OCI-LY3 (cell line): ENCODE results near the gene TACC3.
A peak's percentile ranks its signal among the peaks of the same experiment; 100 is the strongest.

Experiments used
- H2AFZ ChIP-seq: fragments of 200-600, 300-600 bp; shearing (Covaris generic); 2 replicates; pipeline ENCODE4 v1.6.0; 2014; ENCODE audit warnings: antibody characterized with exemption, low read depth, low read length
- H3K27ac ChIP-seq: fragments of 200-600, 300-600 bp; sonication (generic); 2 replicates; pipeline ENCODE4 v1.5.1; 2014; ENCODE audit warnings: mild to moderate bottlenecking, low read length, moderate library complexity, mixed read lengths
- H3K27me3 ChIP-seq: fragments of 200-600, 300-600 bp; sonication (generic); 2 replicates; pipeline ENCODE4 v1.6.1; 2014; ENCODE audit warnings: low read depth, low read length, mixed read lengths
- H3K36me3 ChIP-seq: fragments of 200-600, 300-600 bp; sonication (generic); replicated peaks from 2 replicates; pipeline ENCODE3; 2014; ENCODE audit warnings: low read depth, low read length, mixed read lengths
- H3K4me1 ChIP-seq: fragments of 300-600, 200-600 bp; sonication (generic); 2 replicates; pipeline ENCODE4 v1.6.1; 2014; ENCODE audit warnings: low read length, mixed read lengths
- H3K4me2 ChIP-seq: fragments of 200-600, 300-600 bp; sonication (generic); 2 replicates; pipeline ENCODE4 v1.6.1; 2014; ENCODE audit warnings: low read length, mixed read lengths
- H3K4me3 ChIP-seq: fragments of 300-600, 200-600 bp; sonication (generic); 2 replicates; pipeline ENCODE4 v1.5.1; 2014; ENCODE audit warnings: antibody characterized with exemption, mild to moderate bottlenecking, low read length, moderate library complexity
- H3K79me2 ChIP-seq: fragments of 300-600, 200-600 bp; shearing (Covaris generic); 2 replicates; pipeline ENCODE4 v1.6.1; 2014; ENCODE audit warnings: mild to moderate bottlenecking, low read length, mixed read lengths
- H3K9ac ChIP-seq: fragments of 300-600, 200-600 bp; shearing (Covaris generic); 2 replicates; pipeline ENCODE4 v1.6.0; 2014; ENCODE audit warnings: mild to moderate bottlenecking, low read length, moderate library complexity
- H3K9me3 ChIP-seq: fragments of 200-600, 300-600 bp; shearing (Covaris generic); 2 replicates; pipeline ENCODE4 v1.6.1; 2014; ENCODE audit warnings: low read length, mixed read lengths; ENCODE audit not compliant: insufficient read depth
- H4K20me1 ChIP-seq: fragments of 200-600, 300-600 bp; sonication (generic); 2 replicates; pipeline ENCODE4 v1.6.1; 2016; ENCODE audit warnings: low read length, mixed read lengths; ENCODE audit not compliant: insufficient read depth
- CTCF ChIP-seq: fragments of 200-600, 300-600 bp; sonication (generic); IDR thresholded peaks from 2 replicates; pipeline ENCODE4 v1.5.1; 2014; ENCODE audit warnings: antibody characterized with exemption, low read length, low read depth
- EZH2phosphoT487 ChIP-seq: fragments of 200-600 bp; shearing (Covaris generic); IDR thresholded peaks from 2 replicates; pipeline ENCODE4 v1.6.1; 2018; ENCODE audit warnings: antibody characterized with exemption, mixed run types, low read depth

TACC3 gene

GRCh38 chr4:1726146-1726934, 5.0 kb downstream of the TACC3 start:
- H2AFZ ChIP-seq: no peak overlapping the region
- no peak overlapping the region for H3K4me2 ChIP-seq
- H3K27ac ChIP-seq: no peak overlapping the region
- peaks cover 12% of the 10 kb centered on the region for H3K4me1 ChIP-seq
- no peak overlapping the region for H3K9ac ChIP-seq
- TF ChIP-seq EZH2phosphoT487 (no peak), CTCF (peak; percentile 93)
- no peak overlapping the region for H3K4me3 ChIP-seq
- peaks cover 20% of the 10 kb centered on the region for H4K20me1 ChIP-seq
- no peaks in the 10 kb centered on the region for H3K9me3 ChIP-seq
- H3K36me3 ChIP-seq: peaks cover 63% of the 10 kb centered on the region
- H3K79me2 ChIP-seq: peaks cover 82% of the 10 kb centered on the region
- H3K27me3 ChIP-seq: no peaks in the 10 kb centered on the region

- no peak overlapping the region for H3K9ac ChIP-seq
- H3K27ac ChIP-seq: no peak overlapping the region
- no peaks in the 10 kb centered on the region for H3K9me3 ChIP-seq
- H3K27me3 ChIP-seq: no peaks in the 10 kb centered on the region
- H3K36me3 ChIP-seq: peaks cover 67% of the 10 kb centered on the region
- TF ChIP-seq CTCF (no peak), EZH2phosphoT487 (no peak)
- H3K4me1 ChIP-seq: peaks cover 12% of the 10 kb centered on the region
- H2AFZ ChIP-seq: no peak overlapping the region
- no peak overlapping the region for H3K4me3 ChIP-seq
- H3K4me2 ChIP-seq: no peak overlapping the region
- peaks cover 72% of the 10 kb centered on the region for H3K79me2 ChIP-seq
- H4K20me1 ChIP-seq: peaks cover 18% of the 10 kb centered on the region
Observed at GRCh38 chr4:1727117-1728031, 6.1 kb downstream of the TACC3 start.

- Histone ChIP-seq H3K36me3 (peaks cover 76% of the 10 kb centered on the region), H3K4me2 (no peak overlapping the region), H3K79me2 (peaks cover 69% of the 10 kb centered on the region), H3K4me1 (peaks cover 3% of the 10 kb centered on the region), H3K27me3 (no peaks in the 10 kb centered on the region), H4K20me1 (peaks cover 13% of the 10 kb centered on the region), H3K4me3 (no peak overlapping the region), H2AFZ (no peak overlapping the region), H3K9ac (no peak overlapping the region), H3K9me3 (no peaks in the 10 kb centered on the region), H3K27ac (no peak overlapping the region)
- TF ChIP-seq EZH2phosphoT487: no peak
- TF ChIP-seq CTCF: no peak
Observed at GRCh38 chr4:1728061-1728980, 7.0 kb downstream of the TACC3 start.
